HCEC 1CT (cell line): ENCODE measurements around the gene PPP1R15B.

Source experiments
- DNase-seq: peaks from one replicate; pipeline ENCODE4 v3.0.0-alpha.2; 2017

PPP1R15B gene

DNA sequence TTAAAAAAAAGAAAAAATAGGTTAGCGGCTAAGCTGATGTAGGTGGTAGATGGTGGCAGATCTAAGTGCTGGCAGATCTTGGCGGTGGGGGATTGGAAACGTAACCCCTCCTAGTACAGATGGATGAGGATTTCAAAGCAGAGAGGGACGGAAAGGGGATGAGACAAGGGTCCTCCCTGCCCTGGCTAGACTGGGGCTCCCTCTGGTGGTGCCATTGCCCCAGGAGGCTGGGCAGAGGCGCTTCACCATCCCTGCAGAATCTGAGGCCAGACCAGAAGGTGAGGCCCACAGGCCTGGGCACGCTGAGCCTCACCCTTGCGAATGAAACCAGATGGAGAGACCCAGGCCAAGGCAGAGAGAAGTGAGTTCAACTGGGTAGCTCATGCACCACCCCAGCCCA lies 44.9 kb downstream of the PPP1R15B start:
- no peak for DNase-seq

- DNase-seq = peak; percentile 51
These were observed 48.1 kb downstream of the PPP1R15B start for GRCh38 chr1:204363335-204364114.

DNA sequence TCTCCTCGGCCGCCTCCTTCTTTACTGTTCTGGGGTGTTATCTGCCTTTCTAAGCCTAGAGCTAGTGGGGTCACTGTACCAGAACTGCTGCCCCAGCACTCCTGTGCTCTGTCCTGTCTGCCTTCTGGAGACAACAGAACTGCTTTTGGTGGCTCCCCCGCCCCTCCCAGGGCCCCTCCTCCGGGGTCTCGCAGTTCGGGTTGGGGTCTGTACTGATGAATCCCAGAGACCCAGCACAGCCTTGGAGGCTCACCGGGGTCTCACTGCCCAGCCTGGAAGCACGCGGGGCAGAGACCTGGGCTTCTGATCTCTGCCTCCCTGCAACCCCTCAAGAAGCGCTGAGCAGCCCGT lies 48.7 kb downstream of the PPP1R15B start:
- DNase-seq = no peak

GRCh38 chr1:204361781-204362180 lies 49.8 kb downstream of the PPP1R15B start:
- no peak for DNase-seq

GRCh38 chr1:204361341-204361771 lies 50.3 kb downstream of the PPP1R15B start:
- DNase-seq = no peak

DNA sequence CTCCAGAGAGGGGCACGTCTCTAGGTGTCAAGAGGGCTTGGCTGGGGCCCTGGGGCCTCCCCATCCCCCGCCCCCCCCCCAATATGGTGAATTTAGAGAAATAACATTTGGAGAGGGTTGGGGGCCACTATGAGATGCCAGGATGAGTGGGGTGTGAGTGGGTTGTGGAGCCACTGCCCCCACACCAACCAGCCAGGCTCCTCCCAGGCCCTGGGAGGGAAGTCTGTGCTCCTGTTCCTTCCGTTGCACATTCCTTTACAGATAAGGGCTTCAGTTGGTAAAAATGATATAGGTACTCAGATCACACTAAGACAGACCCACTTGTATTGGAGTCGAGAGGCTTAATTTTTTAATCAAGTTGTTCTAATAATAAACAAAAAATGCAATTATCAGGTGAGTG lies 51.3 kb downstream of the PPP1R15B start:
- DNase-seq = no peak

- peak; percentile 57 for DNase-seq
These were observed 52.0 kb downstream of the PPP1R15B start, which contains the start of gene PLEKHA6 for GRCh38 chr1:204359474-204360255. PLEKHA6 (minus strand) TSS chr1:204359929; CDS start chr1:204273727, 86,202 bp downstream.

GRCh38 chr1:204359131-204359473 lies 52.5 kb downstream of the PPP1R15B start:
- DNase-seq = no peak

DNA sequence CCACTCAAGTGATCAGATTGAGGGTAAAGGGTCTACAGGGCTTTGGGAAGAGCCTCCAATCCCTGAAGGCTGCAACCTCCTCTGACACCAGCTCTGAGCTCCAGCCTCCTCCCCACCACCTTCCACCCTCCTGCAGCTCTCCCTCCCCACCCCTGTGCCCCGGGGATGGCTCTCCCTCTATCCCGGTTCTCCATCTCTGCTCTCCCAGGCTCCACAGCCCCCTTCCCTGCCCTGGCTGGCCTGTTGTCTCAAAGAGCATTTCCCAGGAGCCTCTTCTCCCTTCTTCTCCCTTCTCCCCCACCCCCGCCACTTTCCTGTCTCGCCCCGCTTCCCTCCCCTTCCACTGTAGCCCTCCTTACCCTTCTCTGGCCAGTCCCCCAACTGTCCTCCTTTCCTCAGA lies 53.0 kb downstream of the PPP1R15B start:
- DNase-seq = no peak

- DNase-seq = no peak
These were observed 53.8 kb downstream of the PPP1R15B start for GRCh38 chr1:204357551-204358490.

GRCh38 chr1:204356997-204357396 lies 54.6 kb downstream of the PPP1R15B start:
- no peak for DNase-seq

- no peak for DNase-seq
These were observed 55.7 kb downstream of the PPP1R15B start for GRCh38 chr1:204355913-204356312.

GRCh38 chr1:204354579-204354978 lies 57.0 kb downstream of the PPP1R15B start:
- no peak for DNase-seq
